ENCODE measurements around the gene MATR3.
"Not testable (repeated sequence)": the region's sequence is repeated elsewhere in the genome, so short reads cannot be mapped to it uniquely, and the experiment has no call there.

MATR3 gene

DNA sequence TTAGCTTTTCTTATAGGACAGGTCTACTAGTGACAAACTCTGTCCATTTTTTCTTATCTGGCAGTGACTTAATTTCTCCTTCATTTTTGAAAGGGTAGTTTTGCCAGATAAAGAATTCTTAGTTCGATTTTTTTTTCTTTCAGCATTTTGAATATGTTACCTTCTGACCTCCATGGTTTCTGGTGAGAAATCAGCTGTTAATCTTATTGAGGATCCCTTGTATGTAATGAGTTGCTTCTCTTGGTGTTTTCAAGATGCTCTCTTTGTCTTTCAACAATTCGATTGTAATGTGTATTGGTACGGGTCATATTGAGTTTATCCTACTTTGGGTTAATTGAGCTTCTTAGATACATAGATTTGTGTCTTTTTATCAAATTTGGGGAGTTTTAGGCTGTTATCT is 60.6 kb downstream of the MATR3 start:
- H3K4me3 ChIP-seq (replicated peaks; ENCODE audit: low read depth, low read length): no peak overlapping the region
- TF ChIP-seq, protein P1, sequence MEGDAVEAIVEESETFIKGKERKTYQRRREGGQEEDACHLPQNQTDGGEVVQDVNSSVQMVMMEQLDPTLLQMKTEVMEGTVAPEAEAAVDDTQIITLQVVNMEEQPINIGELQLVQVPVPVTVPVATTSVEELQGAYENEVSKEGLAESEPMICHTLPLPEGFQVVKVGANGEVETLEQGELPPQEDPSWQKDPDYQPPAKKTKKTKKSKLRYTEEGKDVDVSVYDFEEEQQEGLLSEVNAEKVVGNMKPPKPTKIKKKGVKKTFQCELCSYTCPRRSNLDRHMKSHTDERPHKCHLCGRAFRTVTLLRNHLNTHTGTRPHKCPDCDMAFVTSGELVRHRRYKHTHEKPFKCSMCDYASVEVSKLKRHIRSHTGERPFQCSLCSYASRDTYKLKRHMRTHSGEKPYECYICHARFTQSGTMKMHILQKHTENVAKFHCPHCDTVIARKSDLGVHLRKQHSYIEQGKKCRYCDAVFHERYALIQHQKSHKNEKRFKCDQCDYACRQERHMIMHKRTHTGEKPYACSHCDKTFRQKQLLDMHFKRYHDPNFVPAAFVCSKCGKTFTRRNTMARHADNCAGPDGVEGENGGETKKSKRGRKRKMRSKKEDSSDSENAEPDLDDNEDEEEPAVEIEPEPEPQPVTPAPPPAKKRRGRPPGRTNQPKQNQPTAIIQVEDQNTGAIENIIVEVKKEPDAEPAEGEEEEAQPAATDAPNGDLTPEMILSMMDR (IDR thresholded peaks at IDR 0.05; ENCODE audit: low read length, missing control alignments): no peak

DNA sequence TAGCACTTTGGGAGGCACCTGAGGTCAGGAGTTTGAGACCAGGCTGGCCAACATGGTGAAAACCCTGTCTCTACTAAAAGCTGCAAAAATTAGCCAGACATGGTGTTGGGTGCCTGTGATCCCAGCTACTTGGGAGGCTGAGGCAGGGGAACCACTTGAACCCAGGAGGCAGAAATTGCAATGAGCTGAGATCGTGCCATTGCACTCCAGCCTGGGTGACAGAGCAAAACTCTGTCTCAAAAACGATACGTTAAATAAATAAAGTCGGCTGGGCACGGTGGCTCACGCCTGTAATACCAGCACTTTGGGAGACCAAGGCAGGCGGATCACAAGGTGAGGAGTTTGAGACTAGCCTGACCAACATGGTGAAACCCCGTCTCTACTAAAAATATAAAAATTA is 62.4 kb downstream of the MATR3 start:
- not testable (repeated sequence) for H3K4me3 ChIP-seq (replicated peaks; ENCODE audit: low read depth, low read length); DNase-seq (ENCODE audit: low read depth)

More for the DNA sequence above, 60.6 kb downstream of the MATR3 start:
- DNase-seq (ENCODE audit: low read depth): no peak

DNA sequence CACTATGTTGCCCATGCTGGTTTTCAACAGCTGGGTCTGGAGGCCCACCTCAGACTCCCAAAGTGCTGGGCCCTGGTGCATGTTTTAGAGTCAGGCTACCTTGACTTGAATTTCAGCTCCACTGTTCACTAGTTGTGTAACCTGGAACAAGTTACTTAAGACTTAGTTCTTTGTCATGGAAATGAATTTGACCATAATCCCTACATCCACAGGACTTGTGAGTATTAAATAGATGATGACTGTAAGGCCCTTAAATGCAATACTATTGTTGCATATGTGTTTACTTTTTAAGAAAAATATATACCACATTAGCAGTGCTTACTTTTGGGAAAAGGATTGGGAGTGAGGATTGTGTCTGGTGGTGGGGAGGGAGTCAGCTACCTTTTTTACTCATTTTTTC is 64.5 kb downstream of the MATR3 start:
- no peak overlapping the region for H3K4me3 ChIP-seq (replicated peaks; ENCODE audit: low read depth, low read length)
- TF ChIP-seq, protein P1 (IDR thresholded peaks at IDR 0.05; ENCODE audit: low read length, missing control alignments): no peak
- DNase-seq (ENCODE audit: low read depth): no peak

DNA sequence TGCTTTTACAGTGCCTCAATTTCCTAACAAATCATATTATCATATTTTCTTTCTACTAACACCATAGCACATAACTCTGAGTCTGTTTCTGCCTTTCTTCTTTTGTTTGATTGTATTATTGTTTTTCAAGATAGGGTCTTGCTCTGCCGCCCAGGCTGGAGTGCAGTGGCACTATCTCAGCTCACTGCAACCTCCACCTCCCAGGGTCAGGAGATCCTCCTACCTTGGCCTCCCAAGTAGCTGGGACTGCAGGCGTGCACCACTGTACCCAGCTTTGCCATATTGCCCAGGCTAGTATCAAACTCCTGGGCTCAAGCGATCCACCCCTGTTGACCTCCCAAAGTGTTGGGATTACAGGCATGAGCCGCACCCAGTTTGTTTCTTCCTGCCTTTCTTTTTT is 66.8 kb downstream of the MATR3 start:
- no peak for DNase-seq (ENCODE audit: low read depth)
- no peak overlapping the region for H3K4me3 ChIP-seq (replicated peaks; ENCODE audit: low read depth, low read length)
- TF ChIP-seq, protein P1 (IDR thresholded peaks at IDR 0.05; ENCODE audit: low read length, missing control alignments): no peak

DNA sequence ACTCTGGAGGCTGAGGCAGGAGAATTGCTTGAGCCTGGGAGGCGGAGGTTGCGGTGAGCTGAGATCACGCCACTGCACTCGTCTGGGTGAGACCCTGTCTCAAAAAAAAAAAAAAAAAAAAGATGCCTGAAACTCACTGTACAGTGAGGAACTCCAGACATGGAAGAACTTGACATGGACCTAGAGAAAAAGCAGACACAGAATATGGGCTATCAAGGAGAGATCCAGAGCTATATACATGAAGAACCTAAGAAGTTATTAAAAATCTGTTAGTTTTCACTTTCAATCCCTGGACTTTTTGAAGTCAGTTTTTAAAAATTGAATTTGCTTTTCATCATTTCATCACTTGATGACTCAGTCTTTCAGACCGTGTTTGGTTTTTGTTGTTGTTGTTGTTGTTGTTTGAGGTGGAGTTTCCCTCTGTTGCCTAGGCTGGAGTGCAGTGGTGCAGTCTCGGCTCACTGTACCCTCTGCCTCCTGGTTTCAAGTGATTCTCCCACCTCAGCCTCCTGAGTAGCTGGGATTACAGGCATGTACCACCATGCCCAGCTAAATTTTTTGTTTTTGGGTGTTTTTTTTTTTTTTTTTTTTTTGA is 68.4 kb downstream of the MATR3 start:
- no peak for DNase-seq (ENCODE audit: low read depth)
- no peak overlapping the region for H3K4me3 ChIP-seq (replicated peaks; ENCODE audit: low read depth, low read length)
- TF ChIP-seq, protein P1 (IDR thresholded peaks at IDR 0.05; ENCODE audit: low read length, missing control alignments): no peak

DNA sequence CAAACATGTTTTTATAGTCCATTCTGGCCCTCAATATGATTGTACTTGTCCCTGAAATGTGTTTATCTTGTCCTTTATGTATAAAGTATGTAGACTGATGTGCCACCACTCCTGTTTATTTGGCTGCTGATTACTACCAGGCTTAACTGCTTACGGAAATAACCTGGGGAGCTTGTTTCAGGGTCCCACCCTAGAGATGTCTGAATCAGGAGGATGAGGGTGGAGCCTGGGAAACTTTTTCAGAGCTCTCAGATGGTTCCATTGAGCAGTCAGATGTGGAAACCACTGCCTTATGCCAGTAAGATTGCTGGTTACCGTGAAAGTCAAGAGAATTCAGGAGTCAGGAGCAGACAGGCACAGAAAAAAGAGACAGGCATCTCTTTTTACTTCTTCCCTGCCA is 70.4 kb downstream of the MATR3 start:
- no peak overlapping the region for H3K4me3 ChIP-seq (replicated peaks; ENCODE audit: low read depth, low read length)
- DNase-seq (ENCODE audit: low read depth): no peak
- TF ChIP-seq, protein P1 (IDR thresholded peaks at IDR 0.05; ENCODE audit: low read length, missing control alignments): no peak

DNA sequence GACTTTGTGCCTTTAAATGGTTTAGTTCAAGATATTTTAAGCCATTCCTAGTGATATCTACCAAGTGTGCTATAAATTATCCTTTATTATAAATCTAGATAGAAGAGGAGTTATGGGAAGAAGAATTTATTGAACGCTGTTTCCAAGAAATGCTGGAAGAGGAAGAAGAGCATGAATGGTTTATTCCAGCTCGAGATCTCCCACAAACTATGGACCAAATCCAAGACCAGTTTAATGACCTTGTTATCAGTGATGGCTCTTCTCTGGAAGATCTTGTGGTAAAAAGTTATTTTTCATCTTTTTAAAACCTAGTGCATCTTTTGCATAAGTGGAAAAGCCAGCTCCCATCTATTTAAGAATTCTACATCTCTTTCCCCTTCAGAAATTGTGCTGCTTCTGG is 70.9 kb downstream of the MATR3 start:
- no peak overlapping the region for H3K4me3 ChIP-seq (replicated peaks; ENCODE audit: low read depth, low read length)
- no peak for DNase-seq (ENCODE audit: low read depth)
- TF ChIP-seq, protein P1 (IDR thresholded peaks at IDR 0.05; ENCODE audit: low read length, missing control alignments): no peak

Measured in fibroblast of pulmonary artery (primary cell).